AG04450 (cell line): ENCODE data around the gene TMSB10. TPM values are rescaled to one million over a fixed set of nuclear protein-coding genes. Genes with fewer than 3 reads are reported as not detected.

Experiments
- CTCF ChIA-PET: fragments of 300-600, 350-600 bp; formaldehyde crosslinking; extraction: SDS; loops from one replicate; lab custom pipeline; 2022; ENCODE audit warnings: antibody characterized with exemption, inconsistent platforms; lab: Charles Lee
- POLR2A ChIA-PET: fragments of 350-600 bp; formaldehyde crosslinking; extraction: SDS; loops from one replicate; lab custom pipeline; 2021; ENCODE audit warnings: antibody characterized with exemption, inconsistent platforms; lab: Yijun Ruan, JAX
- DNase-seq: peaks from one replicate; pipeline ENCODE4 v3.0.0-alpha.2; 2011; ENCODE audit warnings: low read depth, low spot score
- H3K27ac ChIP-seq: one replicate; pipeline ENCODE4 v1.5.1; 2012; ENCODE audit warnings: low read depth, low read length, control low read depth
- H3K27me3 ChIP-seq: one replicate; pipeline ENCODE4 v1.6.0; 2012; ENCODE audit warnings: low read length; ENCODE audit not compliant: control insufficient read depth, insufficient read depth
- H3K4me3 ChIP-seq: 2 replicates; pipeline ENCODE4 v1.5.1; 2011; ENCODE audit warnings: mild to moderate bottlenecking, low read depth, low read length, control low read depth
- H3K9me3 ChIP-seq: 2 replicates; pipeline ENCODE4 v1.5.1; 2012; ENCODE audit warnings: low read length; ENCODE audit not compliant: control insufficient read depth, insufficient read depth
- CTCF ChIP-seq: IDR thresholded peaks from 2 replicates; pipeline ENCODE4 v1.5.1; 2011; ENCODE audit warnings: low read depth, low read length, control low read depth, inconsistent platforms
- polyA plus RNA-seq: library from polyadenylated mRNA; depleted of rRNA; stranded (reverse); fragments of >200 nt; gene quantifications from 2 replicates; pipeline ENCODE4 v1.2.3, GENCODE V29; 2011

The TMSB10 gene
- polyA plus RNA-seq, 1 experiment, result 5,651 TPM

- ChIA-PET POLR2A (interaction anchor here (0.7 to 3.0 kb wide), 3 partner anchors 26 to 27 kb away, joined by 3 to 20 read pairs (median 6); partner anchors contain the start of gene TMSB10), CTCF (interaction anchor here (0.7 to 1.4 kb wide), 2 partner anchors 11 to 397 kb away, joined by 3 read pairs; no protein-coding TSS in a partner anchor)
- Histone ChIP-seq H3K27ac (no peak overlapping the region), H3K9me3 (no peaks in the 10 kb centered on the region; the same call in 1 of the 2 replicates), H3K4me3 (peak overlapping the region; percentile 76), H3K27me3 (no peaks in the 10 kb centered on the region)
- TF ChIP-seq CTCF, result no peak
- no peak for DNase-seq
Observed at GRCh38 chr2:84879584-84880394, 25.7 kb upstream of the TMSB10 start.

- no peaks in the 10 kb centered on the region; the same call in 1 of the 2 replicates for H3K9me3 ChIP-seq
- H3K27me3 ChIP-seq, result no peaks in the 10 kb centered on the region
- H3K4me3 ChIP-seq, result peak overlapping the region; percentile 76
- no peak for TF ChIP-seq CTCF
- ChIA-PET POLR2A (interaction anchor here (3.0 kb wide), 1 partner anchor 25 kb away, joined by 20 read pairs; the partner anchor contains the start of gene TMSB10), CTCF (no interaction called here)
- DNase-seq, result no peak
- H3K27ac ChIP-seq, result no peak overlapping the region
Observed at GRCh38 chr2:84880395-84880644, 25.1 kb upstream of the TMSB10 start.

GRCh38 chr2:84880645-84881521 is 24.6 kb upstream of the TMSB10 start, which contains the start of gene TRABD2A:
Gene TRABD2A, minus strand, starts transcription at chr2:84881084. Its CDS starts 45 bp downstream, at chr2:84881039.
- ChIA-PET POLR2A (interaction anchor here (0.9 to 3.0 kb wide), 3 partner anchors 25 to 74 kb away, joined by 4 to 20 read pairs (median 4); partner anchors contain the start of gene TMSB10), CTCF (interaction anchor here (1.4 kb wide), 1 partner anchor 39 kb away, joined by 5 read pairs; no protein-coding TSS in a partner anchor)
- Histone ChIP-seq H3K27me3 (no peaks in the 10 kb centered on the region), H3K9me3 (no peaks in the 10 kb centered on the region; the same call in 1 of the 2 replicates), H3K4me3 (peak within 1 kb of the TSS; percentile 76), H3K27ac (peak within 1 kb of the TSS; percentile 58)
- DNase-seq, result no peak
- TF ChIP-seq CTCF, result no peak

- ChIA-PET POLR2A (interaction anchor here (0.9 to 3.0 kb wide), 4 partner anchors 24 to 75 kb away, joined by 3 to 20 read pairs (median 4); partner anchors contain the start of gene TMSB10), CTCF (interaction anchor here (0.6 to 3.4 kb wide), 32 partner anchors 9 to 454 kb away, joined by 3 to 18 read pairs (median 4); partner anchors contain the start of genes DNAH6 and SUCLG1)
- no peaks in the 10 kb centered on the region; the same call in 1 of the 2 replicates for H3K9me3 ChIP-seq
- no peaks in the 10 kb centered on the region for H3K27me3 ChIP-seq
- DNase-seq, result peak; percentile 66
- TF ChIP-seq CTCF, result peak; percentile 84
- peak overlapping the region; percentile 58 for H3K27ac ChIP-seq
- H3K4me3 ChIP-seq, result peak overlapping the region; percentile 76
Observed at GRCh38 chr2:84881581-84882413, 23.7 kb upstream of the TMSB10 start.
